GM23338 (cell line): Measurements from ENCODE around the gene SOCS2. TPM values are rescaled to one million over a fixed set of nuclear protein-coding genes. Genes with fewer than 3 reads are reported as not detected.
A peak's percentile ranks its signal among the peaks of the same experiment; 100 is the strongest.
"Not testable (repeated sequence)": the region's sequence is repeated elsewhere in the genome, so short reads cannot be mapped to it uniquely, and the experiment has no call there.

Experiments
- ATAC-seq: fragments of 200-7000 bp; cut with Tn5 transposase; 3 replicates; pipeline ENCODE4 v1.9.1; 2020
- DNase-seq: peaks from one replicate; pipeline ENCODE4 v3.0.0-alpha.2; 2015; ENCODE audit warnings: low spot score
- H2AFZ ChIP-seq: fragments of 200-600 bp; sonication (generic); 2 replicates; pipeline ENCODE4 v1.8.0; 2016; ENCODE audit warnings: antibody characterized with exemption, mild to moderate bottlenecking, moderate library complexity
- H3F3A ChIP-seq: fragments of 200-600 bp; sonication (generic); replicated peaks from 2 replicates; pipeline ENCODE4 v1.8.0; 2017; ENCODE audit warnings: antibody characterized with exemption, mixed run types, low read depth
- H3K27ac ChIP-seq: fragments of 200-600 bp; sonication (generic); 2 replicates; pipeline ENCODE4 v1.6.1; 2016; ENCODE audit warnings: low read depth
- H3K27me3 ChIP-seq: fragments of 200-600 bp; sonication (generic); 2 replicates; pipeline ENCODE4 v1.8.0; 2016; ENCODE audit warnings: mild to moderate bottlenecking, mixed run types, moderate library complexity; ENCODE audit not compliant: insufficient read depth
- H3K36me3 ChIP-seq: fragments of 200-600 bp; sonication (generic); 2 replicates; pipeline ENCODE4 v1.8.0; 2016; ENCODE audit warnings: mild to moderate bottlenecking; ENCODE audit not compliant: insufficient read depth
- H3K4me1 ChIP-seq: fragments of 200-600 bp; sonication (generic); 2 replicates; pipeline ENCODE4 v1.8.0; 2016; ENCODE audit warnings: mild to moderate bottlenecking, moderate library complexity; ENCODE audit not compliant: insufficient read depth
- H3K4me2 ChIP-seq: fragments of 200-600 bp; sonication (generic); 2 replicates; pipeline ENCODE4 v1.7.1; 2017; ENCODE audit warnings: mixed run types
- H3K4me3 ChIP-seq: fragments of 200-600 bp; sonication (generic); 2 replicates; pipeline ENCODE4 v1.6.1; 2016; ENCODE audit warnings: mixed run types
- H3K79me2 ChIP-seq: fragments of 200-600 bp; sonication (generic); replicated peaks from 2 replicates; pipeline ENCODE4 v1.8.0; 2017; ENCODE audit warnings: mild to moderate bottlenecking; ENCODE audit not compliant: insufficient read depth
- H3K9me2 ChIP-seq: fragments of 200-600 bp; sonication (generic); 2 replicates; pipeline ENCODE4 v1.8.0; 2017; ENCODE audit not compliant: insufficient read depth
- H4K20me1 ChIP-seq: fragments of 200-600 bp; sonication (generic); replicated peaks from 2 replicates; pipeline ENCODE4 v1.8.0; 2017; ENCODE audit warnings: mild to moderate bottlenecking; ENCODE audit not compliant: insufficient read depth
- H3K27ac Mint-ChIP-seq: 2 replicates; pipeline ENCODE4 v1.8.0; 2020; ENCODE audit warnings: inconsistent platforms, mild to moderate bottlenecking, moderate library complexity, mixed read lengths
- H3K27me3 Mint-ChIP-seq: 3 replicates; pipeline ENCODE4 v1.8.0; 2022; ENCODE audit warnings: low read depth, mild to moderate bottlenecking, moderate library complexity, mixed read lengths, inconsistent platforms; ENCODE audit not compliant: insufficient read depth, poor library complexity
- H3K36me3 Mint-ChIP-seq: 3 replicates; pipeline ENCODE4 v1.8.0; 2021; ENCODE audit warnings: low read depth, mild to moderate bottlenecking, inconsistent platforms, moderate library complexity, mixed read lengths
- H3K4me1 Mint-ChIP-seq: 3 replicates; pipeline ENCODE4 v1.8.0; 2020; ENCODE audit warnings: mild to moderate bottlenecking, inconsistent platforms, mixed read lengths
- H3K4me3 Mint-ChIP-seq: 3 replicates; pipeline ENCODE4 v1.8.0; 2021; ENCODE audit warnings: moderate library complexity, mild to moderate bottlenecking, inconsistent platforms, mixed read lengths
- H3K9me3 Mint-ChIP-seq: 3 replicates; pipeline ENCODE4 v1.8.0; 2020; ENCODE audit warnings: moderate library complexity, mild to moderate bottlenecking, inconsistent platforms, mixed read lengths
- CREB1 ChIP-seq: fragments of 250-450 bp; sonication (Bioruptor Pico); IDR thresholded peaks from 2 replicates; pipeline ENCODE4 v1.5.0; 2020; ENCODE audit warnings: low read depth, mild to moderate bottlenecking, moderate library complexity
- polyA plus RNA-seq: library from polyadenylated mRNA; unstranded; fragments of >200 nt; fragmentation: Nextera tagmentation; extraction: Ambion mirVana; gene quantifications from 2 replicates; pipeline ENCODE4 v1.2.1, GENCODE V29; 2016
- total RNA-seq: library from RNA; depleted of rRNA; stranded (reverse); fragments of >200 nt; shearing (Covaris generic); gene quantifications from 2 replicates; pipeline ENCODE4 v1.2.3, GENCODE V29; 2014; rRNA removed

SOCS2 gene
- total and polyA plus RNA-seq, 2 experiments from 2014 or later = 15.5 to 32.4 TPM

GRCh38 chr12:93625295-93625645, 52.8 kb downstream of the SOCS2 start:
- H3K9me3 Mint-ChIP-seq, H3K4me3 ChIP-seq, H3K4me1 ChIP-seq, H3F3A ChIP-seq, DNase-seq, H3K9me2 ChIP-seq, H3K27ac ChIP-seq, H2AFZ ChIP-seq, H3K27ac Mint-ChIP-seq, H3K4me1 Mint-ChIP-seq, H3K4me3 Mint-ChIP-seq, H3K36me3 ChIP-seq, H3K4me2 ChIP-seq, H3K36me3 Mint-ChIP-seq, H3K79me2 ChIP-seq, H4K20me1 ChIP-seq, ATAC-seq, H3K27me3 ChIP-seq, H3K27me3 Mint-ChIP-seq: not testable (repeated sequence)

- Histone ChIP-seq H3K79me2 (no peaks in the 10 kb centered on the region), H3K36me3 (no peaks in the 10 kb centered on the region), H4K20me1 (no peaks in the 10 kb centered on the region), H3F3A (no peaks in the 10 kb centered on the region), H3K9me2 (peaks cover 8% of the 10 kb centered on the region; the same call in 1 of the 2 replicates), H3K4me2 (no peak overlapping the region), H3K4me1 (no peaks in the 10 kb centered on the region), H3K27me3 (no peaks in the 10 kb centered on the region), H2AFZ (peak overlapping the region; percentile 69; the same call in 1 of the 2 replicates), H3K4me3 (no peak overlapping the region), H3K27ac (no peak overlapping the region)
- Mint-ChIP-seq H3K36me3 (no peaks in the 10 kb centered on the region), H3K27me3 (peaks cover 4% of the 10 kb centered on the region), H3K4me3 (no peak overlapping the region), H3K4me1 (peaks cover 5% of the 10 kb centered on the region; the same call in 2 of the 3 replicates), H3K9me3 (no peaks in the 10 kb centered on the region), H3K27ac (no peak overlapping the region)
- ATAC-seq = no peak
- DNase-seq = no peak
- TF ChIP-seq CREB1 (CRISPR knock-in tag) = no peak
These were observed 53.7 kb downstream of the SOCS2 start for GRCh38 chr12:93626160-93626559.

Other genes with a start within 250 kb of the SOCS2 start
- 67.2 and 69.7 TPM in 2 replicates for gene NUDT4, start 194.8 kb upstream of the SOCS2 start, total RNA-seq
- 29.5 and 32.3 TPM in 2 replicates for gene NUDT4, start 194.8 kb upstream of the SOCS2 start, polyA plus RNA-seq
- 134 and 154 TPM in 2 replicates for gene UBE2N, start 130.7 kb upstream of the SOCS2 start, total RNA-seq
- gene UBE2N, start 130.7 kb upstream of the SOCS2 start, polyA plus RNA-seq = 328 and 385 TPM in 2 replicates
- gene MRPL42, start 105.2 kb upstream of the SOCS2 start, total RNA-seq = 195 and 202 TPM in 2 replicates
- 229 and 269 TPM in 2 replicates for gene MRPL42, start 105.2 kb upstream of the SOCS2 start, polyA plus RNA-seq
- 20.3 and 27.9 TPM in 2 replicates for gene CRADD, start 104.7 kb downstream of the SOCS2 start, total RNA-seq
- 3.8 and 6.3 TPM in 2 replicates for gene CRADD, start 104.7 kb downstream of the SOCS2 start, polyA plus RNA-seq